T-helper 2 cell treated with Interferon-gamma antibody and Interleukin-4, amounts not matched to agents 5 μg/mL and 100 μg/mL, for 36 hours (primary cell): ENCODE data around the gene PC.

ENCODE experiments used
- DNase-seq: peaks from one replicate; pipeline ENCODE4 v3.0.0; 2021; ENCODE audit warnings: low spot score
- H3K27ac Mint-ChIP-seq: one replicate; pipeline ENCODE4 v1.8.0; 2021; ENCODE audit warnings: mild to moderate bottlenecking, mixed read lengths
- H3K27me3 Mint-ChIP-seq: one replicate; pipeline ENCODE4 v1.8.0; 2021; ENCODE audit warnings: low read depth, mixed read lengths
- H3K36me3 Mint-ChIP-seq: one replicate; pipeline ENCODE4 v1.8.0; 2021; ENCODE audit warnings: low read depth, mixed read lengths
- H3K4me1 Mint-ChIP-seq: one replicate; pipeline ENCODE4 v1.8.0; 2021; ENCODE audit warnings: low read depth, mixed read lengths
- H3K4me3 Mint-ChIP-seq: one replicate; pipeline ENCODE4 v1.8.0; 2022; ENCODE audit warnings: mild to moderate bottlenecking, moderate library complexity, mixed read lengths
- H3K9me3 Mint-ChIP-seq: one replicate; pipeline ENCODE4 v1.8.0; 2021; ENCODE audit warnings: mixed read lengths

Gene PC

GRCh38 chr11:66987158-66987620 lies 29.0 kb upstream of the PC start:
- H3K27me3 Mint-ChIP-seq, result peaks cover 3% of the 10 kb centered on the region

GRCh38 chr11:66986178-66986545 lies 28.0 kb upstream of the PC start:
- DNase-seq, result no peak
- no peak overlapping the region for H3K27ac Mint-ChIP-seq
- H3K27me3 Mint-ChIP-seq, result no peaks in the 10 kb centered on the region
- H3K36me3 Mint-ChIP-seq, result no peaks in the 10 kb centered on the region
- no peaks in the 10 kb centered on the region for H3K9me3 Mint-ChIP-seq
- H3K4me3 Mint-ChIP-seq, result no peak overlapping the region
- no peaks in the 10 kb centered on the region for H3K4me1 Mint-ChIP-seq

More at GRCh38 chr11:66987158-66987620, 29.0 kb upstream of the PC start:
- Mint-ChIP-seq H3K4me3 (no peak overlapping the region), H3K4me1 (no peaks in the 10 kb centered on the region), H3K36me3 (no peaks in the 10 kb centered on the region), H3K9me3 (no peaks in the 10 kb centered on the region), H3K27ac (no peak overlapping the region)
- DNase-seq, result no peak

- H3K9me3 Mint-ChIP-seq, result no peaks in the 10 kb centered on the region
- no peak overlapping the region for H3K27ac Mint-ChIP-seq
- DNase-seq, result no peak
- no peak overlapping the region for H3K4me3 Mint-ChIP-seq
- no peaks in the 10 kb centered on the region for H3K36me3 Mint-ChIP-seq
- H3K27me3 Mint-ChIP-seq, result no peaks in the 10 kb centered on the region
- no peaks in the 10 kb centered on the region for H3K4me1 Mint-ChIP-seq
These were observed 27.5 kb upstream of the PC start for GRCh38 chr11:66985508-66986177.

GRCh38 chr11:66983275-66983924 lies 25.2 kb upstream of the PC start:
- DNase-seq, result no peak
- no peak overlapping the region for H3K4me3 Mint-ChIP-seq
- no peaks in the 10 kb centered on the region for H3K4me1 Mint-ChIP-seq
- no peaks in the 10 kb centered on the region for H3K36me3 Mint-ChIP-seq
- H3K27ac Mint-ChIP-seq, result no peak overlapping the region
- H3K27me3 Mint-ChIP-seq, result no peaks in the 10 kb centered on the region
- H3K9me3 Mint-ChIP-seq, result no peaks in the 10 kb centered on the region

- Mint-ChIP-seq H3K27ac (no peak overlapping the region), H3K36me3 (no peaks in the 10 kb centered on the region), H3K27me3 (no peaks in the 10 kb centered on the region), H3K4me1 (no peaks in the 10 kb centered on the region), H3K9me3 (no peaks in the 10 kb centered on the region), H3K4me3 (no peak overlapping the region)
- DNase-seq, result no peak
These were observed 23.9 kb upstream of the PC start for GRCh38 chr11:66981976-66982578.

GRCh38 chr11:66979336-66979980 lies 21.3 kb upstream of the PC start:
- H3K27me3 Mint-ChIP-seq, result no peaks in the 10 kb centered on the region
- H3K36me3 Mint-ChIP-seq, result no peaks in the 10 kb centered on the region
- H3K9me3 Mint-ChIP-seq, result no peaks in the 10 kb centered on the region
- no peaks in the 10 kb centered on the region for H3K4me1 Mint-ChIP-seq
- H3K27ac Mint-ChIP-seq, result no peak overlapping the region
- no peak for DNase-seq
- H3K4me3 Mint-ChIP-seq, result no peak overlapping the region

- H3K27ac Mint-ChIP-seq, result no peak overlapping the region
- no peaks in the 10 kb centered on the region for H3K36me3 Mint-ChIP-seq
- H3K4me1 Mint-ChIP-seq, result no peaks in the 10 kb centered on the region
- no peaks in the 10 kb centered on the region for H3K9me3 Mint-ChIP-seq
- no peak overlapping the region for H3K4me3 Mint-ChIP-seq
- no peaks in the 10 kb centered on the region for H3K27me3 Mint-ChIP-seq
- DNase-seq, result no peak
These were observed 20.5 kb upstream of the PC start for GRCh38 chr11:66978717-66979116.

GRCh38 chr11:66978229-66978628 lies 20.0 kb upstream of the PC start:
- no peaks in the 10 kb centered on the region for H3K27me3 Mint-ChIP-seq
- no peak overlapping the region for H3K4me3 Mint-ChIP-seq
- H3K9me3 Mint-ChIP-seq, result no peaks in the 10 kb centered on the region
- H3K4me1 Mint-ChIP-seq, result no peaks in the 10 kb centered on the region
- no peak overlapping the region for H3K27ac Mint-ChIP-seq
- H3K36me3 Mint-ChIP-seq, result no peaks in the 10 kb centered on the region
- DNase-seq, result no peak

GRCh38 chr11:66976925-66977324 lies 18.7 kb upstream of the PC start:
- Mint-ChIP-seq H3K27ac (no peak overlapping the region), H3K4me3 (no peak overlapping the region), H3K27me3 (no peaks in the 10 kb centered on the region), H3K9me3 (no peaks in the 10 kb centered on the region), H3K4me1 (no peaks in the 10 kb centered on the region), H3K36me3 (no peaks in the 10 kb centered on the region)
- DNase-seq, result no peak

GRCh38 chr11:66976028-66976467 lies 17.9 kb upstream of the PC start:
- no peaks in the 10 kb centered on the region for H3K9me3 Mint-ChIP-seq

GRCh38 chr11:66975405-66976027 lies 17.3 kb upstream of the PC start:
- Mint-ChIP-seq H3K4me3 (no peak overlapping the region), H3K9me3 (no peaks in the 10 kb centered on the region), H3K4me1 (peaks cover 5% of the 10 kb centered on the region), H3K27ac (no peak overlapping the region), H3K36me3 (no peaks in the 10 kb centered on the region), H3K27me3 (no peaks in the 10 kb centered on the region)
- DNase-seq, result no peak

More at GRCh38 chr11:66976028-66976467, 17.9 kb upstream of the PC start:
- no peak overlapping the region for H3K27ac Mint-ChIP-seq
- DNase-seq, result no peak
- no peaks in the 10 kb centered on the region for H3K4me1 Mint-ChIP-seq
- H3K36me3 Mint-ChIP-seq, result no peaks in the 10 kb centered on the region
- no peaks in the 10 kb centered on the region for H3K27me3 Mint-ChIP-seq
- no peak overlapping the region for H3K4me3 Mint-ChIP-seq

GRCh38 chr11:66974724-66975404 lies 16.7 kb upstream of the PC start, which contains the start of gene C11orf86:
C11orf86 (plus strand) TSS chr11:66975304; CDS start chr11:66975363, 59 bp downstream.
- Mint-ChIP-seq H3K4me1 (peaks cover 5% of the 10 kb centered on the region), H3K27me3 (no peaks in the 10 kb centered on the region)
- DNase-seq, result no peak

GRCh38 chr11:66973956-66974580 lies 15.9 kb upstream of the PC start:
- Mint-ChIP-seq H3K4me1 (peaks cover 5% of the 10 kb centered on the region), H3K4me3 (no peak overlapping the region)

More at GRCh38 chr11:66974724-66975404, 16.7 kb upstream of the PC start, which contains the start of gene C11orf86:
- Mint-ChIP-seq H3K27ac (no peak within 1 kb of the TSS), H3K36me3 (no peaks in the 10 kb centered on the region), H3K9me3 (no peaks in the 10 kb centered on the region), H3K4me3 (no peak within 1 kb of the TSS)

More at GRCh38 chr11:66973956-66974580, 15.9 kb upstream of the PC start:
- H3K27me3 Mint-ChIP-seq, result no peaks in the 10 kb centered on the region
- DNase-seq, result no peak
- no peak overlapping the region for H3K27ac Mint-ChIP-seq
- no peaks in the 10 kb centered on the region for H3K9me3 Mint-ChIP-seq
- H3K36me3 Mint-ChIP-seq, result no peaks in the 10 kb centered on the region
